LNCAP (cell line): ENCODE measurements around the gene ZCCHC4.

Experiments
- TF ChIP-seq, protein P1 (sequence below): fragments of 450-650 bp; IDR thresholded peaks from 2 replicates; pipeline ENCODE4 v1.5.1; 2017; ENCODE audit warnings: mild to moderate bottlenecking

ZCCHC4 gene

DNA sequence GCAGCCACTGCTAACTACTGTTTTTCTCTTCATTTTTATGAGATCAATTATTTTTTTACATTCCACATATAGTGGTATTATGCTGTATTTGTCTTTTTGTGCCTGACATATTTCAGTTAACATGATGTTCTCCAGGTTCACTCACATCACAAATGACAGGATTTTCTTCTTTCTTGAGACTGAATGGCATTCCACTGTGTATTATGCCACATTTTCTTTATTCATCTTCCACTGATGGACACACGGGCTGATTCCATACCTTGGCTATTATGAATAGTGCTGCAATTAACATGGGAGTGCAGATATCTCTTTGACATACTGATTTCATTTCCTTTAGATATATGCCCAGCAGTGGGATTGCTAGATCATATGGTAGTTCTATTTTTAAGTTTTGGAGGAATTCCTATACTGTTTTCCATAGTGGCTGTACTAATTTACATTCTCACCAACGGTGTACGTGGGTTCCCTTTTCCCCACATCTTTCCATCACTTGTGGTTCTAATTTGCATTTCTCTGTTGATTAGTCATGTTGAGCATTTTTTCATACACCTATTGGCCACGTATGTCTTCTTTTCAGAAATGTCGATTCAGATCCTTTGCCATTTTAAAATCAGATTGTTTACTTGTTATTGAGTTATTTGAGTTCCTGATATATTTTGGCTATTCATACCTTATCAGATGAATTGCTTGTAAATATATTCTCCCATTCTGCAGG lies 14.9 kb upstream of the ZCCHC4 start:
- TF ChIP-seq, protein P1, sequence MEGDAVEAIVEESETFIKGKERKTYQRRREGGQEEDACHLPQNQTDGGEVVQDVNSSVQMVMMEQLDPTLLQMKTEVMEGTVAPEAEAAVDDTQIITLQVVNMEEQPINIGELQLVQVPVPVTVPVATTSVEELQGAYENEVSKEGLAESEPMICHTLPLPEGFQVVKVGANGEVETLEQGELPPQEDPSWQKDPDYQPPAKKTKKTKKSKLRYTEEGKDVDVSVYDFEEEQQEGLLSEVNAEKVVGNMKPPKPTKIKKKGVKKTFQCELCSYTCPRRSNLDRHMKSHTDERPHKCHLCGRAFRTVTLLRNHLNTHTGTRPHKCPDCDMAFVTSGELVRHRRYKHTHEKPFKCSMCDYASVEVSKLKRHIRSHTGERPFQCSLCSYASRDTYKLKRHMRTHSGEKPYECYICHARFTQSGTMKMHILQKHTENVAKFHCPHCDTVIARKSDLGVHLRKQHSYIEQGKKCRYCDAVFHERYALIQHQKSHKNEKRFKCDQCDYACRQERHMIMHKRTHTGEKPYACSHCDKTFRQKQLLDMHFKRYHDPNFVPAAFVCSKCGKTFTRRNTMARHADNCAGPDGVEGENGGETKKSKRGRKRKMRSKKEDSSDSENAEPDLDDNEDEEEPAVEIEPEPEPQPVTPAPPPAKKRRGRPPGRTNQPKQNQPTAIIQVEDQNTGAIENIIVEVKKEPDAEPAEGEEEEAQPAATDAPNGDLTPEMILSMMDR = no peak

DNA sequence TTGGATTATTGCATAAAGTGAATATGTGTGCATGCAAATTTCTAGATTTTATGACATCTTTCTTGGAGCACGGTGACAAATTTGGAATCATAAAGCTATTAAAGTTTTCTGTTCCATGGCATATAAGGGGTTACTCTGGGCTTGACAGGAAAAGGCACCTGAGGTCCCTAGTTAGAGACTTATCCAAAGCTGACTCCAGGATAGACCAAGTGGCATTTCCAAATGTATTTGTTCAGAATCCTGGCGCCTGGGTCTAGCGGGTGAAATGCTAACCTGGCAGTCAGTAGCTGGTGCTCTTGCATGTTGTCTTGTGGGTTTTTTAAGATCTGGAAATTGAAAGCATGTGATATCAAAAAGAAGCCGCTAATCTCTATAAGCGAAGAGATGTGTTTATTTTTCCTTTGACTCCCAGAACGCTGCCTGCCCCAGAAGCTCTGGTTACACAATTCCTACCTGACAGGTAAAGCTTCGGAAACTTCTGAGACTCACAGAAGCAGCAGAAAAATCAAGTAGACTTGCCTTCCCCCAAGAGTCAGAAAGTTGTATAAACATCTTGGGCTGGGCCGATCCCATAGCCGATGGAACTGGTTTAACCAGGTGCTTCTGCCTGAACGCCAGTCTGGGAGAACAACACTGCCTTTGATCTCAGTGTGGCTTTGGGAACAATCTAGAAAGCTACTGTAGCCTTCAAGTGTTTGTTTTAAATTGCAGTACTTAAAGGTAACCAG lies 12.9 kb upstream of the ZCCHC4 start:
- TF ChIP-seq, protein P1 = no peak

DNA sequence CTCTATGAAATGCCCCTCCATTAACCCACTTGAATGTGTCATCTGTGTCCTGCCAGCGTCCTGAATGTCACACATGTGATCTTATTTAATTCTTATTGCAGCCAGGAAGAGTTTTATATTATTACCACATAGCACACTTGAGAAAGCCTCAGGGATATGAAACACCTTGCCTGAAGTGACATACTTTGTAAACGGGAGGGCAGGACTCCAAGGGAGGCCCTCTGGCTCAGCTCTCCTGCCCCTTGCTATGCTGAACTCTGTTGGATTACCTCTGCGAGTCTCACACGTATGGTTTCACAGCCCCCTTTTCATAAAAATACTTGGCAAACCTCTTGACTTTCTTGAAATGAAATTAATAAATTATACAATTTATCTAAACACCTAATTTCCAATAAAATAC lies 11.1 kb upstream of the ZCCHC4 start:
- TF ChIP-seq, protein P1 = no peak

DNA sequence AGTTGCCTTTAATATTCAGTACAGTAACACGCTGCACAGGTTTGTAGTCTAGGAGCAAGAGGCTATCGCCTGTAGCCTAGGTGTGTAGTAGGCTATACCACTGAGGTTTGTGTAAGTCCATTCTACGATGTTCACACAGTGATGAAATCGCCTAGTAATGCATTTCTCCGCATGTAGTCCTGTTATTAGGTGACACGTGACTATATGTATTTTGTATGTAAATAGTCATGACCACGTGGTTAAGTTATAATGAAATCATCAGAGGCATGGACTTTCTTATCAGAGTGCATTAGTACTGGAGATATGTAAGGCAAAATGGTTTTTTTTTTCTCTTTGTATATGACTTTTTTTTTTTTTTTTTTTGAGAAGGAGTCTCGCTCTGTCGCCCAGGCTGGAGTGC lies 9.9 kb upstream of the ZCCHC4 start:
- TF ChIP-seq, protein P1 = no peak

DNA sequence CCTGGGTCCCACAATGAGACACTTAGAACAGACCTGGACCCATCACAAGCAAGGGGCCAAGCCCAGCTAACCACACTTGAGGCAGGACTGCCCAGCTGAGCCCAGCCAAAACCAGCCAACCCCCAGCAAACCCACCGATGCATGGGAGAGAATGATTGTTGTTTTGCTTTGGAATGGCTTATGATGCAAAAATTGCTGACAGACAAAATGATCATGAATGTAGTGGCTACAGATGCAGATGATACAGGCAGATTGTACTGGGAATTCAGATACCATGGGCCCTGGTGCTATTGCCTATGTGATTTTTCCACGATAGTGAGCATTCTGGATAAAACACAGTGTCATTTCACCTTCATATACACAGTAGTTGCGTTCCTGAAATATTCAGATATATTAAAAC lies 9.0 kb upstream of the ZCCHC4 start:
- TF ChIP-seq, protein P1 = no peak

DNA sequence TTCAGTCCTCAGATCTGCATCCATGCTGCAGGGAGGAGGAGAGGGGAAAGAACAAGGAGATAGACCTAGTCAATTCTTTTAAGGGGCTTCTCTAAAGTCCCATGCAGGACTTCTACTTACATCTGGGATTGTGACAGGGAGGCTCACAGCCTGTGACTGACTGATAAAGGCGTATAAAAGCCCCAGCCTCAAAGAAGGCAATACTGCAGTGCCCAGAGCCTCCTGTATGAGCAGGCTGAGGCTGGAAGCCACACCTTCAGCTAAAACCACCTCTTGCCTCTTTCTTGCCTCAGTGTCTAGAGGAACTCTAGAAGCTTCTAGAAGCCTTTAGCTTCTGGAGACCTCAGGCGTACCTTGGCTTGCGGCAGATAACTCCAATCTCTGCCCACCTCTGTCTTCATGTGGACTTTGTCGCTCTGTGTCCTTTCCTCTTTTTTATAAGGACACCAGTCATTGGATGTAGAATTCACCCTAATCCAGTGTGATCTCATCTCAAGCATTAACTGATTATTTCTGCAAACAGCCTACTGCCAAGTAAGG lies 6.0 kb upstream of the ZCCHC4 start:
- TF ChIP-seq, protein P1 = no peak

DNA sequence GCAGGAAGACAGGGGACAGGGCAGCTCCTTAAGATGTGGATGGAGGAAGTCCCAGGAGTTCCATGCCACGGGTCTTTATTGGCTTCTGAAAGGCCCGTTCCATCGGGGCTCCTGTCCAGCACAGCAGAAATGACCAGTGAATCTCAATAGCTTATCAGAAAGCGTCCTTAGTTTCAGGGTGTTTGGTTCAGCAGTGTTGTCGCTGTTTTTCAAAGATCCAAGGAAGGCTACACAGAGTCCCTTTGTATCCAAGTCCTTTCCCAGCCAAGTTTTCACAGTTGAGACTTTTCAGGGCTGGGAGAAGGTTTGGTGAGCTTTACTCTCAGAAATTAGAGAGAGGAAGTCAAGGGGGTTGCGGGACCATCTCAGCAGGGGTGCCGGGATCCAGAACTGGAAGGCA lies 5.0 kb upstream of the ZCCHC4 start:
- TF ChIP-seq, protein P1 = no peak
